SK-N-SH treated with all-trans-retinoic acid at 6 μM for 48 hours (cell line): ENCODE data around the gene SDC1.

Experiments
- CSRNP3 ChIP-seq: fragments of 250-450 bp; sonication (Bioruptor Pico); IDR thresholded peaks from 2 replicates; pipeline ENCODE4 v1.5.1; 2021; ENCODE audit warnings: mild to moderate bottlenecking, moderate library complexity
- ESRRG ChIP-seq: fragments of 250-450 bp; sonication (Bioruptor Pico); IDR thresholded peaks from 2 replicates; pipeline ENCODE4 v1.6.1; 2021; ENCODE audit warnings: mild to moderate bottlenecking
- ISL1 ChIP-seq: fragments of 250-450 bp; sonication (Bioruptor Pico); IDR thresholded peaks from 2 replicates; pipeline ENCODE4 v2.1.2; 2022; ENCODE audit warnings: mild to moderate bottlenecking, moderate library complexity
- PATZ1 ChIP-seq: fragments of 250-450 bp; sonication (Bioruptor Pico); IDR thresholded peaks from 2 replicates; pipeline ENCODE4 v1.8.0; 2020; ENCODE audit warnings: mild to moderate bottlenecking, moderate library complexity, borderline replicate concordance
- RARB ChIP-seq: fragments of 250-450 bp; sonication (Bioruptor Pico); IDR thresholded peaks from 2 replicates; pipeline ENCODE4 v1.8.0; 2021; ENCODE audit warnings: mild to moderate bottlenecking, moderate library complexity
- TSHZ2 ChIP-seq: fragments of 250-450 bp; sonication (Bioruptor Pico); IDR thresholded peaks from 2 replicates; pipeline ENCODE4 v1.5.0; 2020; ENCODE audit warnings: mild to moderate bottlenecking, moderate library complexity
- ZC3H10 ChIP-seq: fragments of 250-450 bp; sonication (Bioruptor Pico); IDR thresholded peaks from 2 replicates; pipeline ENCODE4 v1.5.1; 2021; ENCODE audit warnings: mild to moderate bottlenecking, moderate library complexity
- ZFP30 ChIP-seq: fragments of 450-650 bp; formaldehyde crosslinking; IDR thresholded peaks from 2 replicates; pipeline ENCODE4 v1.5.0; 2022; ENCODE audit warnings: mild to moderate bottlenecking, moderate library complexity

- TF ChIP-seq ISL1 (CRISPR knock-in tag), result no peak
- no peak for TF ChIP-seq ZC3H10
- no peak for TF ChIP-seq TSHZ2 (CRISPR knock-in tag)
- no peak for TF ChIP-seq PATZ1 (CRISPR knock-in tag)
- TF ChIP-seq RARB (CRISPR knock-in tag), result no peak
- TF ChIP-seq CSRNP3 (CRISPR knock-in tag), result no peak; the same call in 1 of the 2 replicates
- no peak for TF ChIP-seq ESRRG
- no peak for TF ChIP-seq ZFP30 (CRISPR knock-in tag)
These were observed 17.9 kb upstream of the SDC1 start for GRCh38 chr2:20242727-20243377.
